Stimulated activated CD8-positive, alpha-beta memory T cell treated with anti-CD3 and anti-CD28 coated beads, Interleukin-4, amount 100 ng/mL, for 48 hours (primary cell): ENCODE measurements around the gene ARCN1.

ENCODE experiments used
- DNase-seq: peaks from one replicate; pipeline ENCODE4 v3.0.0-alpha.2; 2020

The ARCN1 gene

GRCh38 chr11:118572061-118572980 lies at the start of gene ARCN1:
TSS of gene ARCN1 (plus strand) at chr11:118572409. CDS start at chr11:118572548, 139 bp downstream.
- peak; percentile 83 for DNase-seq

GRCh38 chr11:118522571-118523072 lies 49.6 kb upstream of the ARCN1 start:
- DNase-seq = no peak

GRCh38 chr11:118524356-118524755 lies 47.9 kb upstream of the ARCN1 start:
- DNase-seq = no peak

- DNase-seq = no peak
Observed at GRCh38 chr11:118524757-118525470, 47.3 kb upstream of the ARCN1 start.

GRCh38 chr11:118526688-118527087 lies 45.5 kb upstream of the ARCN1 start:
- DNase-seq = no peak

GRCh38 chr11:118527109-118527508 lies 45.1 kb upstream of the ARCN1 start, which contains the start of gene TTC36:
TSS of gene TTC36 (plus strand) at chr11:118527474. CDS start at chr11:118527495, 21 bp downstream.
- no peak for DNase-seq

- no peak for DNase-seq
Observed at GRCh38 chr11:118528511-118528910, 43.7 kb upstream of the ARCN1 start.

- DNase-seq = no peak
Observed at GRCh38 chr11:118529584-118530175, 42.5 kb upstream of the ARCN1 start.

GRCh38 chr11:118530180-118530682 lies 42.0 kb upstream of the ARCN1 start:
- peak; percentile 34 for DNase-seq

- peak; percentile 82 for DNase-seq
Observed at GRCh38 chr11:118530683-118531596, 41.3 kb upstream of the ARCN1 start, which contains the start of gene TMEM25. TSS of gene TMEM25 (plus strand) at chr11:118531192. CDS start at chr11:118531802, 610 bp downstream.

- no peak for DNase-seq
Observed at GRCh38 chr11:118531597-118532084, 40.6 kb upstream of the ARCN1 start.

GRCh38 chr11:118532091-118532490 lies 40.1 kb upstream of the ARCN1 start:
- no peak for DNase-seq

- no peak for DNase-seq
Observed at GRCh38 chr11:118532852-118533768, 39.1 kb upstream of the ARCN1 start.

- DNase-seq = no peak
Observed at GRCh38 chr11:118533769-118534729, 38.2 kb upstream of the ARCN1 start.

- no peak for DNase-seq
Observed at GRCh38 chr11:118535261-118535660, 36.9 kb upstream of the ARCN1 start.

- no peak for DNase-seq
Observed at GRCh38 chr11:118536726-118537125, 35.5 kb upstream of the ARCN1 start.

- DNase-seq = no peak
Observed at GRCh38 chr11:118537409-118537980, 34.7 kb upstream of the ARCN1 start.

- DNase-seq = no peak
Observed at GRCh38 chr11:118544010-118544646, 28.1 kb upstream of the ARCN1 start.
